Breast epithelium (tissue), 4 donors: Measurements from ENCODE around the gene HIPK4. TPM values are rescaled to one million over a fixed set of nuclear protein-coding genes. Genes with fewer than 3 reads are reported as not detected.
A peak's percentile ranks its signal among the peaks of the same experiment; 100 is the strongest.
"Not testable (repeated sequence)": the region's sequence is repeated elsewhere in the genome, so short reads cannot be mapped to it uniquely, and the experiment has no call there.

Experiments
- DNase-seq, 2 donors: peaks; one replicate each; pipeline ENCODE4 v3.0.0-alpha.2; 2019; ENCODE audit warnings: low spot score in 2 of 2
- H3K27ac ChIP-seq, 2 donors: fragments of 200-600 bp; sonication (generic) in 1 of 2; one replicate each; pipeline ENCODE4 v1.5.1; 2016 to 2019; ENCODE audit warnings: mild to moderate bottlenecking in 1 of 2
- H3K27me3 ChIP-seq, 2 donors: fragments of 200-600 bp; sonication (generic) in 1 of 2; one replicate each; pipeline versions ENCODE4 v1.5.1 to v1.6.0; 2017 to 2019; ENCODE audit warnings: control low read depth in 1 of 2, mild to moderate bottlenecking in 1 of 2
- H3K36me3 ChIP-seq: fragments of 200-600 bp; one replicate; pipeline ENCODE4 v1.5.1; 2019
- H3K4me1 ChIP-seq, 2 donors: fragments of 200-600 bp; sonication (generic); one replicate each; pipeline ENCODE4 v1.5.1; 2016 to 2019; ENCODE audit warnings: control low read depth in 1 of 2
- H3K4me3 ChIP-seq, 3 donors: fragments of 200-600 bp; sonication (generic); 1 replicate in 2 of 3; 2 replicates in 1 of 3; pipeline ENCODE4 v1.5.1; 2016 to 2019; ENCODE audit warnings: mild to moderate bottlenecking in 3 of 3, moderate library complexity in 2 of 3
- H3K9me3 ChIP-seq, 2 donors: fragments of 200-600 bp; sonication (generic) in 1 of 2; one replicate each; pipeline ENCODE4 v1.5.1; 2016 to 2019; ENCODE audit warnings: control low read depth in 1 of 2
- CTCF ChIP-seq, 3 donors: fragments of 450-650 bp; IDR thresholded peaks; one replicate each; pipeline ENCODE4 v1.5.1; 2016 to 2017; ENCODE audit warnings: antibody characterized with exemption in 3 of 3, mild to moderate bottlenecking in 3 of 3, moderate library complexity in 3 of 3
- POLR2A ChIP-seq: fragments of 450-650 bp; IDR thresholded peaks from one replicate; pipeline ENCODE4 v1.6.1; 2016; ENCODE audit warnings: antibody characterized with exemption, mild to moderate bottlenecking, moderate library complexity
- POLR2AphosphoS5 ChIP-seq, 3 donors: sonication (generic); formaldehyde crosslinking; IDR thresholded peaks; one replicate each; pipeline ENCODE4 v1.6.1; 2017; ENCODE audit warnings: antibody characterized with exemption in 3 of 3
- intact Hi-C: fragments of 100-400 bp; cut with DNase I; formaldehyde crosslinking; loops from one replicate; pipeline ENCODE4 v1.15.1; 2023; ENCODE audit warnings: low total_unique reads
- total RNA-seq, 3 donors: library from RNA; depleted of rRNA; stranded (reverse); fragments of >200 nt; gene quantifications; one replicate each; pipeline ENCODE4 v1.1.0, GENCODE V29; 2016

HIPK4 gene
- total RNA-seq = under 1 TPM in 2 of 3 donors, not detected in 1; 0.16 to 0.33 TPM

GRCh38 chr19:40390084-40390742, at the start of gene HIPK4:
Gene HIPK4, minus strand, starts transcription at chr19:40390181. Its CDS starts 279 bp downstream, at chr19:40389902.
- no peak for TF ChIP-seq CTCF (IDR thresholded peaks at IDR 0.05)
- no peak for TF ChIP-seq POLR2A
- TF ChIP-seq POLR2AphosphoS5 (IDR thresholded peaks at IDR 0.05) = no peak
- Histone ChIP-seq H3K27me3 (no peaks in the 10 kb centered on the region), H3K9me3 (no peaks in the 10 kb centered on the region), H3K4me1 (peaks cover 0 to 10% of the 10 kb centered on the region in 2 donors), H3K36me3 (no peaks in the 10 kb centered on the region), H3K27ac (no peak within 1 kb of the TSS), H3K4me3 (no peak within 1 kb of the TSS)
- DNase-seq = no peak
- intact Hi-C loops = no loop called here

GRCh38 chr19:40438284-40438683, 48.3 kb upstream of the HIPK4 start:
- H3K36me3 ChIP-seq = no peaks in the 10 kb centered on the region
- no peaks in the 10 kb centered on the region for H3K27me3 ChIP-seq
- TF ChIP-seq POLR2A = no peak
- TF ChIP-seq CTCF (IDR thresholded peaks at IDR 0.05) = no peak
- TF ChIP-seq POLR2AphosphoS5 (IDR thresholded peaks at IDR 0.05) = no peak
- H3K4me3 ChIP-seq = no peak overlapping the region
- DNase-seq = no peak
- H3K4me1 ChIP-seq = peaks cover 0 to 15% of the 10 kb centered on the region in 2 donors
- intact Hi-C loops = no loop called here
- no peaks in the 10 kb centered on the region for H3K9me3 ChIP-seq
- no peak overlapping the region for H3K27ac ChIP-seq

- H3K36me3 ChIP-seq = no peaks in the 10 kb centered on the region
- no peaks in the 10 kb centered on the region for H3K27me3 ChIP-seq
- no peaks in the 10 kb centered on the region for H3K9me3 ChIP-seq
- DNase-seq = peak; percentile 87 to 88
- H3K27ac ChIP-seq = peak overlapping the region; percentile 92 to 96
- TF ChIP-seq POLR2AphosphoS5 (IDR thresholded peaks at IDR 0.05) = peak in 2 of 3 donors; percentile 79 to 82
- TF ChIP-seq CTCF (IDR thresholded peaks at IDR 0.05) = peak in 2 of 3 donors; percentile 7 to 13
- TF ChIP-seq POLR2A = peak; percentile 53
- H3K4me3 ChIP-seq = peak overlapping the region; percentile 41 to 65 (median 51)
- intact Hi-C loops = no loop called here
- no peaks in the 10 kb centered on the region for H3K4me1 ChIP-seq
These were observed 43.6 kb upstream of the HIPK4 start for GRCh38 chr19:40433391-40434216.

- intact Hi-C loops, H3K9me3 ChIP-seq, H3K36me3 ChIP-seq, H3K4me1 ChIP-seq, H3K27me3 ChIP-seq, DNase-seq: not testable (repeated sequence)
- H3K27ac ChIP-seq = peak overlapping the region; percentile 92 to 96
- peak overlapping the region; percentile 41 to 65 (median 51) for H3K4me3 ChIP-seq
These were observed 42.8 kb upstream of the HIPK4 start for GRCh38 chr19:40432760-40433159.

GRCh38 chr19:40431698-40432097, 41.7 kb upstream of the HIPK4 start:
- H3K27me3 ChIP-seq = no peaks in the 10 kb centered on the region
- peak overlapping the region in 1 of 2 donors; percentile 92 for H3K27ac ChIP-seq
- H3K4me3 ChIP-seq = no peak overlapping the region
- intact Hi-C loops = no loop called here
- H3K9me3 ChIP-seq = no peaks in the 10 kb centered on the region
- no peaks in the 10 kb centered on the region for H3K4me1 ChIP-seq
- H3K36me3 ChIP-seq = no peaks in the 10 kb centered on the region
- DNase-seq = no peak
- no peak for TF ChIP-seq POLR2AphosphoS5 (IDR thresholded peaks at IDR 0.05)
- no peak for TF ChIP-seq CTCF (IDR thresholded peaks at IDR 0.05)
- no peak for TF ChIP-seq POLR2A

GRCh38 chr19:40430242-40430641, 40.3 kb upstream of the HIPK4 start:
- not testable (repeated sequence) for DNase-seq

GRCh38 chr19:40428197-40428596, 38.2 kb upstream of the HIPK4 start:
- intact Hi-C loops, H3K27ac ChIP-seq, H3K27me3 ChIP-seq, H3K4me3 ChIP-seq, H3K4me1 ChIP-seq, H3K9me3 ChIP-seq, H3K36me3 ChIP-seq, DNase-seq: not testable (repeated sequence)

More at GRCh38 chr19:40430242-40430641, 40.3 kb upstream of the HIPK4 start:
- H3K36me3 ChIP-seq, H3K27me3 ChIP-seq, intact Hi-C loops, H3K9me3 ChIP-seq, H3K4me3 ChIP-seq, H3K4me1 ChIP-seq, H3K27ac ChIP-seq: not testable (repeated sequence)
